ENCODE data around the gene GRIA1. TPM values are rescaled to one million over a fixed set of nuclear protein-coding genes. Genes with fewer than 3 reads are reported as not detected.

Gene GRIA1
- total and polyA plus RNA-seq, 2 of the 13 experiments (the other 11 are each of a cell fraction or from before 2014, with no cell fraction given): not detected

GRCh38 chr5:153765987-153766386 lies 275.5 kb downstream of the GRIA1 start (continued):
- no peak for TF ChIP-seq NFAT5 (CRISPR knock-in tag; IDR thresholded peaks at IDR 0.05)
- TF ChIP-seq ZNF557 (CRISPR knock-in tag; IDR thresholded peaks at IDR 0.05): no peak
- TF ChIP-seq MED13 (CRISPR knock-in tag; IDR thresholded peaks at IDR 0.05): no peak
- TF ChIP-seq RNF2 (conservative IDR thresholded peaks at IDR 0.05; ENCODE audit: low read depth): no peak
- TF ChIP-seq MLX (CRISPR knock-in tag; IDR thresholded peaks at IDR 0.05): no peak
- no peak for TF ChIP-seq RAD21 (CRISPR knock-in tag; IDR thresholded peaks at IDR 0.05)
- TF ChIP-seq ZNF253 (CRISPR knock-in tag; IDR thresholded peaks at IDR 0.05; ENCODE audit: borderline replicate concordance): no peak
- TF ChIP-seq ZNF484 (CRISPR knock-in tag; IDR thresholded peaks at IDR 0.05; ENCODE audit: borderline replicate concordance, low read depth): no peak
